HL-60 (cell line): ENCODE results near the gene ZNF70.

Experiments
- DNase-seq, 2 experiments: peaks; one replicate each; pipeline ENCODE4 v3.0.0-alpha.2; 2010 to 2020; ENCODE audit warnings: low read depth in 1 of 2, low spot score in 1 of 2
- H3K27ac ChIP-seq: fragments of 250-450 bp; sonication (Bioruptor Pico); replicated peaks from 2 replicates; pipeline ENCODE4 v1.5.1; 2020; ENCODE audit warnings: mild to moderate bottlenecking, moderate library complexity
- H3K27me3 ChIP-seq: fragments of 250-450 bp; sonication (Bioruptor Pico); 2 replicates; pipeline ENCODE4 v1.5.1; 2021; ENCODE audit warnings: mild to moderate bottlenecking, moderate library complexity; ENCODE audit not compliant: insufficient read depth, poor library complexity, severe bottlenecking
- H3K4me3 ChIP-seq: replicated peaks from 2 replicates; pipeline ENCODE4 v1.5.1; 2011; ENCODE audit warnings: mild to moderate bottlenecking, control low read depth, low read length; ENCODE audit not compliant: insufficient read depth
- GABPA ChIP-seq: IDR thresholded peaks from 2 replicates; pipeline ENCODE4 v1.6.1; 2012; ENCODE audit warnings: low read depth
- POLR2AphosphoS5 ChIP-seq: IDR thresholded peaks from 2 replicates; pipeline ENCODE4 v1.6.1; 2012; ENCODE audit warnings: low read depth
- SPI1 ChIP-seq: IDR thresholded peaks from 2 replicates; pipeline ENCODE4 v1.6.1; 2012; ENCODE audit warnings: low read depth, mild to moderate bottlenecking, borderline replicate concordance
- TF ChIP-seq, protein P1 (sequence below): IDR thresholded peaks from 2 replicates; pipeline ENCODE4 v1.6.1; 2012; ENCODE audit warnings: low read depth; ENCODE audit not compliant: insufficient replicate concordance
- TF ChIP-seq, protein P2 (sequence below): IDR thresholded peaks from one replicate; pipeline ENCODE4 v1.5.1; 2011; ENCODE audit warnings: low read length, control low read depth, inconsistent platforms; ENCODE audit not compliant: insufficient read depth

The ZNF70 gene

DNA sequence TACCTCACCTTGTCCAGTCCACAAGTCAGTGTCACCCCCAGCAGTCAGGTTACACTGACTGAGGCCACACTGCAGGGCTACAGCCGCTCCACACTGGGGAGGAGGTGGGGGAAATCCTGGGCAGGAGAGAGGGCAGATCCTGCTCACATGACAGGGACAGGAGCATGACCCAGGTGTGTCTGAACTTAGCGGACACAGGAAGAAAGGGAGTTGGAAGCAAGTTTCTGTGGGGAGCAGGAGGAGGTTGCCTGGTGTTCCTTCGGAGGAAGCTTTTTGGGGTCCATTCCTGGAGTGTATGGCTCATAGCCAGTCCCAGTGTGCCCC is 27.6 kb upstream of the ZNF70 start:
- TF ChIP-seq POLR2AphosphoS5 = no peak
- TF ChIP-seq, protein P1, sequence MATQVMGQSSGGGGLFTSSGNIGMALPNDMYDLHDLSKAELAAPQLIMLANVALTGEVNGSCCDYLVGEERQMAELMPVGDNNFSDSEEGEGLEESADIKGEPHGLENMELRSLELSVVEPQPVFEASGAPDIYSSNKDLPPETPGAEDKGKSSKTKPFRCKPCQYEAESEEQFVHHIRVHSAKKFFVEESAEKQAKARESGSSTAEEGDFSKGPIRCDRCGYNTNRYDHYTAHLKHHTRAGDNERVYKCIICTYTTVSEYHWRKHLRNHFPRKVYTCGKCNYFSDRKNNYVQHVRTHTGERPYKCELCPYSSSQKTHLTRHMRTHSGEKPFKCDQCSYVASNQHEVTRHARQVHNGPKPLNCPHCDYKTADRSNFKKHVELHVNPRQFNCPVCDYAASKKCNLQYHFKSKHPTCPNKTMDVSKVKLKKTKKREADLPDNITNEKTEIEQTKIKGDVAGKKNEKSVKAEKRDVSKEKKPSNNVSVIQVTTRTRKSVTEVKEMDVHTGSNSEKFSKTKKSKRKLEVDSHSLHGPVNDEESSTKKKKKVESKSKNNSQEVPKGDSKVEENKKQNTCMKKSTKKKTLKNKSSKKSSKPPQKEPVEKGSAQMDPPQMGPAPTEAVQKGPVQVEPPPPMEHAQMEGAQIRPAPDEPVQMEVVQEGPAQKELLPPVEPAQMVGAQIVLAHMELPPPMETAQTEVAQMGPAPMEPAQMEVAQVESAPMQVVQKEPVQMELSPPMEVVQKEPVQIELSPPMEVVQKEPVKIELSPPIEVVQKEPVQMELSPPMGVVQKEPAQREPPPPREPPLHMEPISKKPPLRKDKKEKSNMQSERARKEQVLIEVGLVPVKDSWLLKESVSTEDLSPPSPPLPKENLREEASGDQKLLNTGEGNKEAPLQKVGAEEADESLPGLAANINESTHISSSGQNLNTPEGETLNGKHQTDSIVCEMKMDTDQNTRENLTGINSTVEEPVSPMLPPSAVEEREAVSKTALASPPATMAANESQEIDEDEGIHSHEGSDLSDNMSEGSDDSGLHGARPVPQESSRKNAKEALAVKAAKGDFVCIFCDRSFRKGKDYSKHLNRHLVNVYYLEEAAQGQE = no peak
- TF ChIP-seq, protein P2, sequence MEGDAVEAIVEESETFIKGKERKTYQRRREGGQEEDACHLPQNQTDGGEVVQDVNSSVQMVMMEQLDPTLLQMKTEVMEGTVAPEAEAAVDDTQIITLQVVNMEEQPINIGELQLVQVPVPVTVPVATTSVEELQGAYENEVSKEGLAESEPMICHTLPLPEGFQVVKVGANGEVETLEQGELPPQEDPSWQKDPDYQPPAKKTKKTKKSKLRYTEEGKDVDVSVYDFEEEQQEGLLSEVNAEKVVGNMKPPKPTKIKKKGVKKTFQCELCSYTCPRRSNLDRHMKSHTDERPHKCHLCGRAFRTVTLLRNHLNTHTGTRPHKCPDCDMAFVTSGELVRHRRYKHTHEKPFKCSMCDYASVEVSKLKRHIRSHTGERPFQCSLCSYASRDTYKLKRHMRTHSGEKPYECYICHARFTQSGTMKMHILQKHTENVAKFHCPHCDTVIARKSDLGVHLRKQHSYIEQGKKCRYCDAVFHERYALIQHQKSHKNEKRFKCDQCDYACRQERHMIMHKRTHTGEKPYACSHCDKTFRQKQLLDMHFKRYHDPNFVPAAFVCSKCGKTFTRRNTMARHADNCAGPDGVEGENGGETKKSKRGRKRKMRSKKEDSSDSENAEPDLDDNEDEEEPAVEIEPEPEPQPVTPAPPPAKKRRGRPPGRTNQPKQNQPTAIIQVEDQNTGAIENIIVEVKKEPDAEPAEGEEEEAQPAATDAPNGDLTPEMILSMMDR = no peak
- TF ChIP-seq GABPA = no peak
- no peak for TF ChIP-seq SPI1
- no peak for DNase-seq
- no peak overlapping the region for H3K4me3 ChIP-seq
- H3K27me3 ChIP-seq = peaks cover 5% of the 10 kb centered on the region
- H3K27ac ChIP-seq = no peak overlapping the region

DNA sequence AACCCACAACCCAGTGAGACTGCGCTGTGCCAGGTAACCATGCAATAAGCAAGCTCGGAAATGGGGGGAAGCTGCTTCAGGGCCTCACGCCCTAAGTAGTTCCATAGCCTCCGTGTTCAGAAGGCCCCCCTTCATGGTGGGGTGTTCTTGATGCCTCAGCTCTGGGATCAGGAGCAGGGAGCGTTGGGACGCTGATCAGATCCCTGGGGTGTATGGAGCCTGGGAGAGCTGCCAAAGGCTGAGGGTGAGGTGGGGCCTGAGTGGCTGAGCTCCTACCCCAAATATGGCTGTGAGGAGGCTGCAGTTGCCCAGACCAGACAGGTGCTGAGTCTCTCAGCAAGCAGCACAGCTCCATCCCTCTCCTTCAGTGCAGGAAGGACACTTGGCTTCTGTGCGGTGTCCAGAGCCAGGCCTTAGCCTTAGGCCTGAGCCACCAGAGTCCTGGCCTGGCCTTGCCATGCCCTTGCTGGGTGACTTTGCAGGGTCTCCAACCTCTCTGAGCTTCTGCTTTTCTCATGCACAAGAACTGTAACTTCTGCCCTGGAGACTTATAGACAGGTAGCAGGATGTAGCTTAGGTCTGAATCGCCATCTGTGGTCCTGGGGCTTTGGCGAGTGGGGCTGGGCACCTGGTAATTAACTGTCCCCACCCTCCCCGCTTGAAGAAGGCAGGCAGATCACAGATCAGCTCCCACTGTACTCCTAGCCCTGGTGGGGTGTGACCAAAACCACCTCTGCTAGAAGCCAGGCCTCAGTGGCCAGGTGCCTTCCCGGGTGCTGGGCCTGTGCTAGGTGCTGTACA is 27.1 kb upstream of the ZNF70 start:
- no peak overlapping the region for H3K4me3 ChIP-seq
- peaks cover 11% of the 10 kb centered on the region for H3K27me3 ChIP-seq
- DNase-seq = no peak
- TF ChIP-seq POLR2AphosphoS5 = no peak
- H3K27ac ChIP-seq = no peak overlapping the region

DNA sequence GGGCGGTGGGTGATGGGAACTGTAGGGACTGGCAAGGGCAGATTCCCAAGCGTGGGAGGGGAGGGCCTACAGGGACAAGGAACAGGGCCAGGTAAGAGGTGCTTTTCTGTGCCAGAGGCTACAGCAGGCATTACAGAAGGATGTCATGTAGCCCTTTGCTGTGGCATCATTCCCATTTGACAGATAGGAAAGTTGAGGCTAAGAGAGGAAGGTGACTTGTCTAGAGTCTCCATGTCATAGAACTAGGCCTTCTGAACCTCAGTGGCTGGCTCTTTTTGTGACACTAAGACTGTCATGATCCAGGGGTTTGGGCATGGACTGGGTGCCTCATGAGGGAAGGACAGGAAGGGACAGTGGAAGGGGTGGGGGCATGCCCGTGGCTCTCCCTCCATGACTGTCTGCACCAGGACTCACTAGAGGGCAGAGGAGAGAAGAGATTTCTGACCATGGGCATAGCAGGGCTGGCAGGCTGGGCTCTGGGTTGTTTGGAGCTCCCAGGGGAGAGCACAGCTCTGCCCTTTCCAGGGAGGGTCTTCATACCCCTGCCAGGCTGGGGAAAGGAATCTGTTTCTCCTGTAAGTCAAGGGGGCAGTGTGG is 25.0 kb upstream of the ZNF70 start:
- no peak overlapping the region for H3K27ac ChIP-seq
- TF ChIP-seq, protein P1 = no peak
- TF ChIP-seq, protein P2 = no peak
- no peak for TF ChIP-seq GABPA
- no peak for TF ChIP-seq SPI1
- TF ChIP-seq POLR2AphosphoS5 = no peak

DNA sequence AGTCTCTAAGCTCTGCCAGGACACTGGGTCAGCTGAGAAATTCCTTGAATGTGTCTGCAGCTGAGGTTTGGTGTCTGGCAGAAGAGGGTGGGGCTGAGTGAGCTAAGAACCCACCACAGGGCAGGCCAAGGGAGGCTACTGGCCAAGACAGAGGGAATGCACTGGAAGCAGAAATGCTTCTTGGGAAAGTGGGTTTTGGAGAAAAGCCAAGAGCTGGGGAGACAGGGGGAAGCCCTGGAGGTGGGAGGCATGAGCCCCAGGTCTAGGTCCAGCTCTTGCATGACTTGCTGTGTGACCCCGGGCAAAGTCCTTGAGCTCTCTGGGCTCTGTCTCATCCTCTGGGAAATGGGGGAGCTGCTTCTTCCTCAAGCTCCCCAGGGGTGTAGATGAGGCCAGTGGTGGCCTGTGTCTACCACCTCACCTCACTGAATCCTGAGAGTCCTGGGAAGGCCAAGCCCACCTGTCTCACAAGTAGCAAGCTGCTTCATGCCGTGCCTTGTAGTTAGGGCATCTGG is 24.1 kb upstream of the ZNF70 start:
- no peak for DNase-seq
- H3K27ac ChIP-seq = no peak overlapping the region
- H3K27me3 ChIP-seq = peaks cover 17% of the 10 kb centered on the region

More for the DNA sequence above, 25.0 kb upstream of the ZNF70 start:
- DNase-seq = no peak
- H3K27me3 ChIP-seq = peaks cover 17% of the 10 kb centered on the region
- no peak overlapping the region for H3K4me3 ChIP-seq

More for the DNA sequence above, 24.1 kb upstream of the ZNF70 start:
- TF ChIP-seq POLR2AphosphoS5 (no peak), SPI1 (no peak), GABPA (no peak)
- TF ChIP-seq, protein P2 = no peak
- TF ChIP-seq, protein P1 = no peak
- no peak overlapping the region for H3K4me3 ChIP-seq
